HG03039 (cell line): ENCODE measurements around the gene MLH3.
A peak's percentile ranks its signal among the peaks of the same experiment; 100 is the strongest.
"Not testable (repeated sequence)": the region's sequence is repeated elsewhere in the genome, so short reads cannot be mapped to it uniquely, and the experiment has no call there.

Experiments
- ATAC-seq: cut with Tn5 transposase; IDR thresholded peaks from one replicate; pipeline ENCODE4 v1.9.1; 2021; ENCODE audit warnings: mild to moderate bottlenecking, moderate library complexity; ENCODE audit not compliant: unreplicated experiment

MLH3 gene

GRCh38 chr14:75067765-75068164 lies 16.5 kb upstream of the MLH3 start:
- not testable (repeated sequence) for ATAC-seq

GRCh38 chr14:75067212-75067611 lies 15.9 kb upstream of the MLH3 start:
- ATAC-seq = no peak

GRCh38 chr14:75066691-75067090 lies 15.4 kb upstream of the MLH3 start:
- ATAC-seq = no peak

GRCh38 chr14:75064205-75064567 lies 12.9 kb upstream of the MLH3 start:
- ATAC-seq = no peak

- peak; percentile 89 for ATAC-seq
These were observed 12.4 kb upstream of the MLH3 start, which contains the start of gene ACYP1 for GRCh38 chr14:75063491-75064204. TSS of gene ACYP1 (minus strand) at chr14:75064024. CDS start at chr14:75063553, 471 bp downstream.

GRCh38 chr14:75063013-75063412 lies 11.7 kb upstream of the MLH3 start:
- ATAC-seq = no peak

GRCh38 chr14:75060420-75060819 lies 9.2 kb upstream of the MLH3 start:
- ATAC-seq = no peak

- no peak for ATAC-seq
These were observed 8.4 kb upstream of the MLH3 start for GRCh38 chr14:75059642-75060041.

- ATAC-seq = no peak
These were observed 3.2 kb upstream of the MLH3 start for GRCh38 chr14:75054421-75054820.

GRCh38 chr14:75053396-75054291 lies 2.4 kb upstream of the MLH3 start:
- ATAC-seq = no peak

GRCh38 chr14:75051556-75051899 lies 261 bp upstream of the MLH3 start:
- no peak for ATAC-seq

- ATAC-seq = no peak
These were observed 1.5 kb downstream of the MLH3 start for GRCh38 chr14:75049731-75050201.

GRCh38 chr14:75049136-75049535 lies 2.1 kb downstream of the MLH3 start:
- ATAC-seq = no peak

- ATAC-seq = no peak
These were observed 3.2 kb downstream of the MLH3 start for GRCh38 chr14:75048101-75048500.

GRCh38 chr14:75047506-75047905 lies 3.8 kb downstream of the MLH3 start:
- no peak for ATAC-seq

GRCh38 chr14:75046899-75047298 lies 4.4 kb downstream of the MLH3 start:
- no peak for ATAC-seq

- ATAC-seq = no peak
These were observed 5.0 kb downstream of the MLH3 start for GRCh38 chr14:75046275-75046674.

- no peak for ATAC-seq
These were observed 6.5 kb downstream of the MLH3 start for GRCh38 chr14:75044752-75045151.

GRCh38 chr14:75044322-75044721 lies 6.9 kb downstream of the MLH3 start:
- no peak for ATAC-seq

- ATAC-seq = no peak
These were observed 9.2 kb downstream of the MLH3 start for GRCh38 chr14:75042035-75042434.

- ATAC-seq = no peak
These were observed 9.7 kb downstream of the MLH3 start for GRCh38 chr14:75041613-75042012.

GRCh38 chr14:75040959-75041358 lies 10.3 kb downstream of the MLH3 start:
- no peak for ATAC-seq
